ENCODE measurements around the gene TXNRD2.

The TXNRD2 gene

DNA sequence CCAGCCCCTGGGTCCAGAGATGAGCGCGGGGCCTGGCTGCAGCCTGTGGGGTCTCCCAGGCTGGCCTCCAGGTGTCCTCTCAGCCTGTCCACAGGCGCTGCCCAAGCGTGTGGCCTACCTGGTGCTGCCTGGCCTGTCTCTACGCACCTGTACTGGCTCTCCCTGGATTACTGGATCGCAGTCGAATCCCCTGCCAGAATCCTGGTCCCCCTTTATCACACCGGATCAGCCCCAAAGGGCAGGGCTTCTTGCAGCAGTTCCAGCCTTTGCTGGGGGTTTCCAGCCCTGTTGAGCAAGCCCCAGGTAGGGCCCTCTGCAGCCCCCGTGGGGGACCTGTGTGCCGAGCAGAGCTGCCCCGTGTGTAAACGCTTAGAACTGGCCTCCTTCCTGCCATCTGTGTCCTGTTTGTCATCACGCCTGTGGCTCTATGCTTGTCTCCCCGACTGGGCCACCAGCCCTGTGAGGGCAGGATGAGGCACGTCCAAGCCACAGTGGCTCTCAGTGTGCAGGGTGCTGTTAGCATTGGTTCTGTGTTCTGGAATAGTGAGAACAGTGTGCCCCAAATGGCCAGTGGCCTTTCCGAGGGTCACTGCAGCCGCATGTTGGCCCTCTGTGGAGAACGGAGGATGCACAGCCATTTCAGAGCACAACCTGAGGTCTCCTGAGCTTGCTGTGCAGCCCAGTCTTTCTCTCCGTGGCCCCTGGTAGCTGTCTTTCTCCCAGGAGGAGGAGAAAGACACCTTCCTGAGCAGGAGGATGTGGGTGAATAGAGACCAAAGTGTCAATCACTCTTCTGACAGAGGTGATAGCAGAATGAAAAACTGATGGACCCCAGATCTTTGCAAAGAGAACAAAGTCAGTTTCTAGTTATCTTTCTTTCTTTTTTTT lies 13.9 kb upstream of the TXNRD2 start:
- Histone ChIP-seq H3K4me2 (ENCODE audit: insufficient read depth, low read length, poor library complexity, severe bottlenecking) (no peak overlapping the region), H3K9me3 (replicated peaks in 1 of 2; ENCODE audit: control insufficient read depth in 2 of 2, insufficient read depth in 1 of 2, low read depth in 1 of 2, low read length in 2 of 2) (no peaks in the 10 kb centered on the region), H3K18ac (ENCODE audit: low read length) (peak overlapping the region; percentile 42), H3K4me3 (ENCODE audit: low read length in 2 of 2) (no peak overlapping the region), H3K4ac (ENCODE audit: low read length) (no peak overlapping the region), H3K14ac (ENCODE audit: low read length) (peak overlapping the region; percentile 67), H3K79me1 (ENCODE audit: low read depth, low read length) (no peaks in the 10 kb centered on the region), H2AFZ (ENCODE audit: low read length) (peak overlapping the region; percentile 39), H3K23ac (ENCODE audit: low read depth, low read length, poor library complexity) (peak overlapping the region; percentile 86), H4K91ac (ENCODE audit: low read depth, low read length, poor library complexity) (no peak overlapping the region), H3K4me1 (ENCODE audit: control insufficient read depth in 2 of 2, insufficient read depth in 1 of 2, low read depth in 1 of 2, low read length in 2 of 2) (peaks cover 12 to 15% of the 10 kb centered on the region in 2 donors), H2AK5ac (ENCODE audit: low read depth, low read length) (peak overlapping the region; percentile 85), H3K36me3 (replicated peaks in 1 of 2; ENCODE audit: control insufficient read depth in 2 of 2, insufficient read depth in 2 of 2, low read length in 2 of 2) (no peaks in the 10 kb centered on the region), H3K27me3 (ENCODE audit: control insufficient read depth in 3 of 3, insufficient read depth in 3 of 3, low read depth in 1 of 3, low read length in 3 of 3) (no peaks in the 10 kb centered on the region), H2BK15ac (ENCODE audit: low read length) (peak overlapping the region; percentile 30), H3K27ac (replicated peaks; ENCODE audit: low read length) (no peak overlapping the region), H2BK12ac (ENCODE audit: low read length) (peak overlapping the region; percentile 7), H2BK5ac (ENCODE audit: low read length) (peak overlapping the region; percentile 75), H4K8ac (ENCODE audit: low read depth, low read length) (no peak overlapping the region), H3K9ac (ENCODE audit: low read depth, low read length, poor library complexity) (peak overlapping the region; percentile 18), H2BK120ac (ENCODE audit: low read depth, low read length) (no peak overlapping the region)
- no CpG with 5 or more reads among the region's 19 CpGs for WGBS, 2 donors (ENCODE audit: extremely low coverage in 2 of 2, insufficient read length in 2 of 2, insufficient replicate concordance in 1 of 2)
- no peak for DNase-seq (ENCODE audit: low spot score)

DNA sequence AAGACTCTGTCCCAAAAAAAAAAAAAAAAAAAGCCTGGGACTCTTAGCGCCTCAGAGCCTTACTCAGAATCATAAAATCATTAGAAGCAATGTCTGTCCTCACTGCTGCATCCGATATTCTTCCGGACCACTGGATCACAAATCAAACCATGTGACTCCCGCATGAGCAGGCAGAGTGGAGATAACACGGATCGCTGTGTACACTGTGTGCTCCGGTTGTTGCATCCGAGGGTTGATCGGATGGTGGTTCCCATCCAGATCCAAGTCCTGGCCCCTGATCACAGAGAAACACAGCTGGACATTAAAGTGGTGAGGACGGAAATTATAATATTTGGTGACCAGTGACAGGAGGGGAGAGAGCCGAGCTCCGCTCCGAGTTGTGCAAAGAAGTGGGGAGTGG lies 9.7 kb upstream of the TXNRD2 start:
- Histone ChIP-seq H3K14ac (ENCODE audit: low read length) (no peak overlapping the region), H3K4me3 (ENCODE audit: low read length in 2 of 2) (no peak overlapping the region), H3K27me3 (ENCODE audit: control insufficient read depth in 3 of 3, insufficient read depth in 3 of 3, low read depth in 1 of 3, low read length in 3 of 3) (no peaks in the 10 kb centered on the region), H3K4ac (ENCODE audit: low read length) (no peak overlapping the region), H3K23ac (ENCODE audit: low read depth, low read length, poor library complexity) (no peak overlapping the region), H2AK5ac (ENCODE audit: low read depth, low read length) (no peak overlapping the region), H4K91ac (ENCODE audit: low read depth, low read length, poor library complexity) (no peak overlapping the region), H2BK12ac (ENCODE audit: low read length) (no peak overlapping the region), H2BK15ac (ENCODE audit: low read length) (no peak overlapping the region), H3K4me2 (ENCODE audit: insufficient read depth, low read length, poor library complexity, severe bottlenecking) (no peak overlapping the region), H3K4me1 (ENCODE audit: control insufficient read depth in 2 of 2, insufficient read depth in 1 of 2, low read depth in 1 of 2, low read length in 2 of 2) (peaks cover 4% of the 10 kb centered on the region in 2 donors), H2BK5ac (ENCODE audit: low read length) (no peak overlapping the region), H3K27ac (replicated peaks; ENCODE audit: low read length) (no peak overlapping the region), H3K9ac (ENCODE audit: low read depth, low read length, poor library complexity) (no peak overlapping the region), H3K9me3 (replicated peaks in 1 of 2; ENCODE audit: control insufficient read depth in 2 of 2, insufficient read depth in 1 of 2, low read depth in 1 of 2, low read length in 2 of 2) (no peaks in the 10 kb centered on the region), H3K79me1 (ENCODE audit: low read depth, low read length) (no peaks in the 10 kb centered on the region), H2AFZ (ENCODE audit: low read length) (peak overlapping the region; percentile 41), H3K36me3 (replicated peaks in 1 of 2; ENCODE audit: control insufficient read depth in 2 of 2, insufficient read depth in 2 of 2, low read length in 2 of 2) (no peaks in the 10 kb centered on the region), H3K18ac (ENCODE audit: low read length) (no peak overlapping the region), H4K8ac (ENCODE audit: low read depth, low read length) (no peak overlapping the region), H2BK120ac (ENCODE audit: low read depth, low read length) (no peak overlapping the region)
- WGBS, 2 donors (ENCODE audit: extremely low coverage in 2 of 2, insufficient read length in 2 of 2, insufficient replicate concordance in 1 of 2) = no CpG with 5 or more reads among the region's 13 CpGs
- no peak for DNase-seq (ENCODE audit: low spot score)

DNA sequence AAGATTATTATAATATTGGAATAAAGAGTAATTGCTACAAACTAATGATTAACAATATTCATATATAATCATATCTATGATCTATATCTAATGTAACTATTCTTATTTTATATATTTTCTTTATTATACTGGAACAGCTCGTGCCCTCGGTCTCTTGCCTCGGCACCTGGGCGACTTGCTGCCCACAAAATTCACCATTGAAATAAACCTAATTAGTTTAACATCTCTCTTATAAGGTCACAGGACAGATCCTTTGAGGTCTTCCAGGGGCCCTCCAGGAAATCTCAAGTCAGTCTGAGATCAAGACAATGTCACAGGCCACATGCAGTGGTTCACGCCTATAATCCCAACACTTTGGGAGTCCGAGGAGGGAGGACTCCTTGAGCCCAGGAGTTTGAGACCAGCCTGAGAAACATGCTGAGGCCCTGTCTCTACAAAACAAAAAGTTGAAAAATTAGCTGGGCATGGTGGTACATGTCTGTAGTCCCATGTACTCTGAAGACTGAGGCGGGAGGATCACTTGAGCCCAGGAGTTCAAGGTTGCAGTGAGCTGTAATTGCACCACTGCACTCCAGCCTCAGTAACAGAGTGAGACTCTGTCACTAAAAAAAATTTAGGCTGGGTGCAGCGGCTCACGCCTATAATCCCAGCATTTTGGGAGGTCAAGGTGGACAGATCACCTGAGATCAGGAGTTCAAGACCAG lies 6.6 kb upstream of the TXNRD2 start:
- Histone ChIP-seq H3K4me1 (ENCODE audit: control insufficient read depth in 2 of 2, insufficient read depth in 1 of 2, low read depth in 1 of 2, low read length in 2 of 2) (peaks cover 2 to 5% of the 10 kb centered on the region in 2 donors), H3K4me2 (ENCODE audit: insufficient read depth, low read length, poor library complexity, severe bottlenecking) (no peak overlapping the region), H3K27me3 (ENCODE audit: control insufficient read depth in 3 of 3, insufficient read depth in 3 of 3, low read depth in 1 of 3, low read length in 3 of 3) (no peaks in the 10 kb centered on the region), H3K36me3 (replicated peaks in 1 of 2; ENCODE audit: control insufficient read depth in 2 of 2, insufficient read depth in 2 of 2, low read length in 2 of 2) (no peaks in the 10 kb centered on the region), H2BK15ac (ENCODE audit: low read length) (no peak overlapping the region), H3K23ac (ENCODE audit: low read depth, low read length, poor library complexity) (no peak overlapping the region), H2BK120ac (ENCODE audit: low read depth, low read length) (no peak overlapping the region), H3K27ac (replicated peaks; ENCODE audit: low read length) (no peak overlapping the region), H2BK5ac (ENCODE audit: low read length) (no peak overlapping the region), H4K91ac (ENCODE audit: low read depth, low read length, poor library complexity) (no peak overlapping the region), H3K9ac (ENCODE audit: low read depth, low read length, poor library complexity) (no peak overlapping the region), H4K8ac (ENCODE audit: low read depth, low read length) (no peak overlapping the region), H3K79me1 (ENCODE audit: low read depth, low read length) (no peaks in the 10 kb centered on the region), H3K18ac (ENCODE audit: low read length) (no peak overlapping the region), H2AFZ (ENCODE audit: low read length) (no peak overlapping the region), H2AK5ac (ENCODE audit: low read depth, low read length) (no peak overlapping the region), H3K4ac (ENCODE audit: low read length) (no peak overlapping the region), H3K4me3 (ENCODE audit: low read length in 2 of 2) (no peak overlapping the region), H3K9me3 (replicated peaks in 1 of 2; ENCODE audit: control insufficient read depth in 2 of 2, insufficient read depth in 1 of 2, low read depth in 1 of 2, low read length in 2 of 2) (no peaks in the 10 kb centered on the region), H3K14ac (ENCODE audit: low read length) (no peak overlapping the region), H2BK12ac (ENCODE audit: low read length) (no peak overlapping the region)
- no peak for DNase-seq (ENCODE audit: low spot score)
- WGBS, 2 donors (ENCODE audit: extremely low coverage in 2 of 2, insufficient read length in 2 of 2, insufficient replicate concordance in 1 of 2) = no CpG with 5 or more reads among the region's 9 CpGs

Measured in neuronal stem cell (in vitro differentiated cells).